Chondrocyte (in vitro differentiated cells): ENCODE results near the gene DPY19L1. TPM values are rescaled to one million over a fixed set of nuclear protein-coding genes. Genes with fewer than 3 reads are reported as not detected.
"Not testable (repeated sequence)": the region's sequence is repeated elsewhere in the genome, so short reads cannot be mapped to it uniquely, and the experiment has no call there.

Source experiments
- DNase-seq: peaks from one replicate; pipeline ENCODE4 v3.0.0; 2021; ENCODE audit warnings: mixed read lengths, low spot score
- H3K27ac Mint-ChIP-seq: one replicate; pipeline ENCODE4 v1.8.0; 2021; ENCODE audit warnings: mild to moderate bottlenecking, moderate library complexity, mixed read lengths; ENCODE audit not compliant: unreplicated experiment
- H3K27me3 Mint-ChIP-seq: 2 replicates; pipeline ENCODE4 v1.8.0; 2021; ENCODE audit warnings: low read depth, mixed read lengths
- H3K36me3 Mint-ChIP-seq: 2 replicates; pipeline ENCODE4 v1.8.0; 2021; ENCODE audit warnings: low read depth, mixed read lengths
- H3K4me1 Mint-ChIP-seq: 2 replicates; pipeline ENCODE4 v1.8.0; 2021; ENCODE audit warnings: low read depth, mild to moderate bottlenecking, mixed read lengths
- H3K4me3 Mint-ChIP-seq: one replicate; pipeline ENCODE4 v1.8.0; 2021; ENCODE audit warnings: mild to moderate bottlenecking, moderate library complexity, mixed read lengths; ENCODE audit not compliant: unreplicated experiment
- H3K9me3 Mint-ChIP-seq: 2 replicates; pipeline ENCODE4 v1.8.0; 2021; ENCODE audit warnings: low read depth, mixed read lengths
- total RNA-seq: library from RNA; stranded (reverse); gene quantifications from 3 replicates; pipeline ENCODE4 v1.2.1, GENCODE V29; 2021
- TF ChIP-seq, protein P1 (sequence below): fragments of 200-600 bp; sonication (generic); IDR thresholded peaks from 2 replicates; pipeline ENCODE4 v1.5.0; 2021; ENCODE audit warnings: antibody characterized with exemption, mild to moderate bottlenecking, moderate library complexity

The DPY19L1 gene
- total RNA-seq, 1 donor from 2014 or later = 30.9 TPM

DNA sequence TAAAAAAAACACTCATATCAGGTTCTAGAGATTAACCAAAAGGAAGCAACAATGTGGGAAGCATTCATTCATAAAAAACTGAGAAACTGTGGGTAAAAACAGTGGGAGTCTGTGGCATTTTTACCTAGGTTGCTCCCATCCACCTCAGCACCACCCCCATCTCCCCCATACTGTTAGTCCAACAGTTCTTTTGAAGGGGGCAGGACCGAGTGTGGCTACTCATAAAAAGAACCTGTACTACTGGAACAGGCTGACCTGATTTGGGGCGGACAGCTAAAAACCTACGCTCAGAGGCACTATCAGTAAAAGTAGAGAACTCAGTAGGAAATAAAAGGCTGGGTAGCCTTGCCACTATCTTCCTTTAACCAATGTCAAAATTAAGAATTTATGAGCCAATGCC lies 84.5 kb downstream of the DPY19L1 start:
- Mint-ChIP-seq H3K27ac (no peak overlapping the region), H3K4me3 (no peak overlapping the region), H3K4me1 (peaks cover 6% of the 10 kb centered on the region), H3K36me3 (peaks cover 11% of the 10 kb centered on the region), H3K9me3 (peaks cover 5% of the 10 kb centered on the region), H3K27me3 (no peaks in the 10 kb centered on the region)
- TF ChIP-seq, protein P1, sequence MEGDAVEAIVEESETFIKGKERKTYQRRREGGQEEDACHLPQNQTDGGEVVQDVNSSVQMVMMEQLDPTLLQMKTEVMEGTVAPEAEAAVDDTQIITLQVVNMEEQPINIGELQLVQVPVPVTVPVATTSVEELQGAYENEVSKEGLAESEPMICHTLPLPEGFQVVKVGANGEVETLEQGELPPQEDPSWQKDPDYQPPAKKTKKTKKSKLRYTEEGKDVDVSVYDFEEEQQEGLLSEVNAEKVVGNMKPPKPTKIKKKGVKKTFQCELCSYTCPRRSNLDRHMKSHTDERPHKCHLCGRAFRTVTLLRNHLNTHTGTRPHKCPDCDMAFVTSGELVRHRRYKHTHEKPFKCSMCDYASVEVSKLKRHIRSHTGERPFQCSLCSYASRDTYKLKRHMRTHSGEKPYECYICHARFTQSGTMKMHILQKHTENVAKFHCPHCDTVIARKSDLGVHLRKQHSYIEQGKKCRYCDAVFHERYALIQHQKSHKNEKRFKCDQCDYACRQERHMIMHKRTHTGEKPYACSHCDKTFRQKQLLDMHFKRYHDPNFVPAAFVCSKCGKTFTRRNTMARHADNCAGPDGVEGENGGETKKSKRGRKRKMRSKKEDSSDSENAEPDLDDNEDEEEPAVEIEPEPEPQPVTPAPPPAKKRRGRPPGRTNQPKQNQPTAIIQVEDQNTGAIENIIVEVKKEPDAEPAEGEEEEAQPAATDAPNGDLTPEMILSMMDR = no peak
- DNase-seq = no peak

DNA sequence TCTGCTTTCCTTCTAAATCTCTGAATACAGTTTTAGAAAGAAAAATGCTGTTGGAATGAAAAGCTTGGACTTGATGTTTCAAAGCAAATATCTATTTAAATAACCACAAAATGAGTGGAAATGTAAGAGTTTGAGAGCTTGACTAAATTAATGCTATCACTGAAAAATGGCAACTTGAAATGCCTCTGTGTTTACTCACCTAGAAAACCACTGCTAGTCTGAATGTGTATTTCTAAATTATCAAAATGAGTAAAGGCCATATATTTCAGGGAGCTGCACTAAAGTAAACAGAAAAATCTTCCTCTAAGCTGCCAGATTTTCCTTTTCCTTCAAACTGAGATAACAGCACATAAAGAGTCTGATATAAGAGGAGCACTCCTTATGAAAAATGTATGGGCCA lies 87.9 kb downstream of the DPY19L1 start:
- peaks cover 11% of the 10 kb centered on the region for H3K36me3 Mint-ChIP-seq
- DNase-seq = no peak
- TF ChIP-seq, protein P1 = no peak
- no peaks in the 10 kb centered on the region for H3K27me3 Mint-ChIP-seq
- H3K4me3 Mint-ChIP-seq = no peak overlapping the region
- H3K4me1 Mint-ChIP-seq = peaks cover 6% of the 10 kb centered on the region
- no peak overlapping the region for H3K27ac Mint-ChIP-seq
- H3K9me3 Mint-ChIP-seq = peaks cover 5% of the 10 kb centered on the region

DNA sequence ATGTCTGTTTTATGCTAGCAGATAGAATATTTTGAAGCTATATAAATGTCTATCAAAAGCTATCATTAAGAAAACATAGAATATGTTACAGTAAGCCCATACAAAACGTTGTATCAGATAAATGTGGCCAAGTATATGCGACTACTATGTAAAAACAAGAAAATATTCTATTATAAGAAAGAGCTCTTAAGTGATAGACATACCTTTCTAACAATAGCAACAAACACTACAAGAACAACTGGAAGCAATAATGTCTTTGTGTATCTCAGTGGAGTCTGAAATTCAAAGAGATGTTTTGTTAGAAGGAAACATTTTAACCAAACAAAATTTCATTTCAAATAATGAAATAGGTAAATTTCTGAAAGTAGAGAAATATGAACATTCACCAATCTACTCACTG lies 89.9 kb downstream of the DPY19L1 start:
- not testable (repeated sequence) for DNase-seq, H3K4me1 Mint-ChIP-seq, H3K4me3 Mint-ChIP-seq, H3K9me3 Mint-ChIP-seq, H3K27ac Mint-ChIP-seq, H3K36me3 Mint-ChIP-seq, H3K27me3 Mint-ChIP-seq

DNA sequence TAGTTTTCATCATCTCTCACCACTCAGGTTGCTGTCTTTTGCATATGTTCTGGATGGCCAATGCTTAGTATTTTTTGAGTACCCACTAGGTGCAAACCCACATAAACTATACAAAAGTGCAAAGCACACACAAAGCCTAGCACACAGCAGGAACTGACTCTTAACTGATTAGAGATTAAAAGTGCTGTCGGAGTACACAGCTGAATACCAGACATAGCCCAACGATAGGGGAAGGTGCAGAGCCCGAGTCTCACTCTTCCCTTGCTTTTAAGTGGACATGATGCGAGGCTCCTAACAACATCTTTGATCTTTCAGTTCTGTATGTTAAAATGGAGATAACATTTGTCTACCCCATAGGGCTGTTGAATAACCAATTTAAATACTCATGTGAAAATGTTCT lies 90.8 kb downstream of the DPY19L1 start:
- Mint-ChIP-seq H3K36me3 (peaks cover 7% of the 10 kb centered on the region), H3K27ac (no peak overlapping the region), H3K27me3 (no peaks in the 10 kb centered on the region), H3K4me3 (no peak overlapping the region), H3K9me3 (no peaks in the 10 kb centered on the region), H3K4me1 (peaks cover 6% of the 10 kb centered on the region)
- DNase-seq = no peak
- TF ChIP-seq, protein P1 = no peak

DNA sequence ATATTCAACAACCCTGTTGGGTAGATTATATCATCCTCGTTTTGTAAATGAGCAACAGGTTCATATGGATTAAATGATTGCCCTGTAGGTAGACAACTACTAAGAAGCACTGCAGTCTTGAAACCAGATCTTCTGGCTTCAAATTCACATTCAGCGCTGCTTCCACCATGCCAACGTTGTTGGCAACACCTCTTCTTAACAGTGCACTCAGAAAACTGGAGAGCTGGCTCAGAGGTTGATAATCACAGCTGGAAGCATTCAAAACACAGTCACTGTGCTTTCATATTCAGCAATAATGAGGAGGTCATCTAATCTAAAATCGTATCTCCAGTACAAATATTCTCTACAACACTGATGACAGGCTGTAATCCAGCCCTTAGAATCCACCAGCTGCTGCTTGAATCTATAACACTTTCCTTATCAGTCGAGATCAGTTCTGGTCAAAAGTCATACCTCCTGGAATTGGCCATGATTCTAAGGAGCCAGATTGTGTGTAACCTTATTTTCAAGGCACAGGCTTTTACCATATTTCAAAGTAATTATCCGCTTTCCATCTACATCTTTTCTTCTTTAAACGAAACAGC lies 91.3 kb downstream of the DPY19L1 start:
- not testable (repeated sequence) for H3K4me1 Mint-ChIP-seq, H3K9me3 Mint-ChIP-seq, DNase-seq, H3K36me3 Mint-ChIP-seq, H3K27me3 Mint-ChIP-seq, H3K4me3 Mint-ChIP-seq, H3K27ac Mint-ChIP-seq

DNA sequence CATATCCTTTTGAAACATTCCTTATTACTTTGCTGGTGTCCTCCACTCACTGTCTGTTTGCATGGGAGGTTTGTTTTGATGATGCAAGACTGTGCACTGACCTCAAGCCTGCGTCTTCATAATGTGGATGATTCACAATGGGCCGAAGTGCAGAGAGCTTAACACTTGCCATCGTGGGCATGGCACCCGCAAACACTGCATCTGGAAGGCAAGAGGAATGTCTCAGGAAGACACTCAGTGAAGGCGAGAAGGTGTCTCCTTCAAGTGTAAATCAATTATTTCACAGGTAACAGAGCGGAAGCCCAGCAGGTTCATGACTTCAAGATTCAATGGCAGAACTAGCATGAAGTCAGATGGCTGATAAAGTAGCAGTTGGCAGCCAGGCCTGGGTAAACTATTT lies 98.1 kb downstream of the DPY19L1 start:
- H3K4me3 Mint-ChIP-seq = no peak overlapping the region
- peaks cover 7% of the 10 kb centered on the region for H3K4me1 Mint-ChIP-seq
- no peak overlapping the region for H3K27ac Mint-ChIP-seq
- no peaks in the 10 kb centered on the region for H3K9me3 Mint-ChIP-seq
- TF ChIP-seq, protein P1 = no peak
- H3K27me3 Mint-ChIP-seq = no peaks in the 10 kb centered on the region
- peaks cover 11% of the 10 kb centered on the region for H3K36me3 Mint-ChIP-seq
- no peak for DNase-seq

DNA sequence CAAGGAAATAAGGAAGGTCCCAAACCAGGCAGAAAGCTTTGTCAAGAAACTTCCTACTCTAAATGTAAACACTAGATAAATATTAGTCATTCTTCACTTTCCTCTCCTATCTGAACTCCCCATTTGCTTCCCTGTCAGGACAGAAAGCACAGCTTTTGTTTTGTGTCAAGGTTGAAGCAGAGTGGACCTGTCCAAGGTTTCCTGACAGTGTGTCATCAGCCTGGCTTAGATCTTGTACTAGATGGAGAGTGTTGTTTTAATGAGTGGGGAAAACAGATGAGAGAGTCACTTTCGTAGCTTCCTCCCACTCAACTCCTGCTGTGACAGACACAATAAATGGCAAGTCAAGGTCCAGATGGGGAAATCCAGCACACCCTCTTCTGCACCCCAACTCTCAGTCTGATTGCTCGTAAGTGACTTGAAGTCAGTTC lies 101.5 kb downstream of the DPY19L1 start:
- not testable (repeated sequence) for H3K9me3 Mint-ChIP-seq, H3K27me3 Mint-ChIP-seq, H3K27ac Mint-ChIP-seq, H3K4me1 Mint-ChIP-seq, DNase-seq, H3K4me3 Mint-ChIP-seq
- H3K36me3 Mint-ChIP-seq = peaks cover 14% of the 10 kb centered on the region
